GM12872 (cell line): ENCODE measurements around the gene CTNNBIP1.

Experiments used
- CTCF ChIP-seq: IDR thresholded peaks from 3 replicates; pipeline ENCODE4 v1.5.1; 2011; ENCODE audit warnings: low read depth, mild to moderate bottlenecking, low read length, moderate library complexity; ENCODE audit not compliant: insufficient read depth

CTNNBIP1 gene

GRCh38 chr1:9909234-9910046 is 629 bp downstream of the CTNNBIP1 start:
- no peak for TF ChIP-seq CTCF

GRCh38 chr1:9908871-9909233 is 1.2 kb downstream of the CTNNBIP1 start:
- TF ChIP-seq CTCF, result no peak

- no peak for TF ChIP-seq CTCF
Measured at GRCh38 chr1:9907441-9907840, 2.6 kb downstream of the CTNNBIP1 start.

GRCh38 chr1:9906466-9906865 is 3.6 kb downstream of the CTNNBIP1 start:
- TF ChIP-seq CTCF, result no peak

DNA sequence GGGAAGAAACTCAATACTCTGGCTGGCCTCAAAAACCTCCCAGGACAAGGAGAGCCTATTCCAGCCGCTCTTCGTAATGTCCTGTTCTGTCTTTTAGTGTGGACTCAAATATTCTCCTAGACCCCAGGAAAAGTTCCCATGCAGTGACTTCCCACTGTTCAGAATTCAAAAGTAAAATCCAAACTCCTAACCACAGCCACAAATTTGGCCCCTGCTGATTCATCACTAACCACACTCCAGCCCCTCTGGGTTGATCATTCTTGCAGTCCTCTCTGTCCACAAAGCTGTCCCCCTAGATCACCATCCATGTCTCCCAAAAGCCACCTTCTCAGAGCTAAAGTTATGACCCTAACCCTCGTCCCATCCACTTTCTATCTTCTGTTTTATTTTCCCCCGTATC is 5.1 kb downstream of the CTNNBIP1 start:
- TF ChIP-seq CTCF, result no peak

DNA sequence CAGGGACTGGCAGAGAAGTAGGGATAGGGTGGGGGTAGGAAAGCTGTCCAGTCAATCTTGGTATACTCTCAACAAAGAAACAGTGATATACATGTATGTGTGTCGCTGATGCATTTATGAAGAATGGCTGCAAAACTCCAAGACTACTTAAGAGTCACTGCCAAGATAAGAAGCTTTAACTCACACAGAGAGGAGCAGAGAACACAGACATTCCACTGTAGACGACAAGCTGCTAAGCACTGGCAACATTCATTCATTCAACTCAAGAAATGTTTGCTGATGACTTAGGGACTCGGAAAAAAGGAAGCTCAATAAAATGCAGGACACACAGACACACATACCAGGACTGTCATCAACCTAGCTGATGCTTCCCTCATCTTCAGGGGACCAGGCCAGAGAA is 5.5 kb downstream of the CTNNBIP1 start:
- TF ChIP-seq CTCF, result no peak

DNA sequence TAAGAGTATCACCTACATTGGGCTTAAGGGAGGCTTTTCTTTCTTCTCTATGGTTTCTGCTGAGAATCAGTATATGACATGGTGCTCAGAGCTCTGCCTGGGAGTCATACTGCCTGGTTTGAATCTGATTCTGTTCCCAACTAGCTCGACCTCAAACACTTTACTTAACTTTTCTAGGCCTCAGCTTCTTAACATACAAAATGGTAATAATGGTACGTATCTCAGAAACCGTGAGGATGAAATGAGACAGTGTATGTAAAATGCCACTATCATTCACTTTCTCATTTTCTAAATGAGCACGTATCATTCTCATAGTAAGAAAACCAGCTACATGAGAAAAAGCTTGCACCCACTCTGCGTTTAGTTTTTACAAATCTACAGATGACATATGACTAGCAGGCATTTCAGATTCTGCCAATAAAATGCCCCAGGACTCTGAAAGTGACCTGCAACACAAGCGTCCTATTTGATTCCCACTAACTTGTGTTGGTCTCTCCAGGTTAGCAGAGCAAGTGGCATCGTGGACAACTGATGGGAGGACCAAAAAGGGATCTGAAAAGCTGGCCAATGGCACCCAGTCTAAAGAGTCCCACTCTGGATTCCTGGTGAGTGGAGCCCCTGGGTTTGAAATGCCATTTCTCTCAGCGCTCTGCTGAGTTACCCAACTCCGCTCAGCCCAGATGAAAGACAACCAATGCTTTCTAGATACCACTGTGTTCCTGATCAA is 6.1 kb downstream of the CTNNBIP1 start:
- TF ChIP-seq CTCF, result no peak
